Bronchial epithelial cell (primary cell): ENCODE measurements around the gene CCDC149. TPM values are rescaled to one million over a fixed set of nuclear protein-coding genes. Genes with fewer than 3 reads are reported as not detected.
A peak's percentile ranks its signal among the peaks of the same experiment; 100 is the strongest.
"Not testable (repeated sequence)": the region's sequence is repeated elsewhere in the genome, so short reads cannot be mapped to it uniquely, and the experiment has no call there.

Experiments
- DNase-seq: peaks from one replicate; pipeline ENCODE4 v3.0.0-alpha.2; 2010; ENCODE audit warnings: low read depth
- FAIRE-seq: peaks from 2 replicates; lab custom pipeline; 2011; peaks lifted over from hg19 to GRCh38; lab: Jason Lieb, UNC
- H3K27me3 ChIP-seq: 2 replicates; pipeline ENCODE4 v1.5.1; 2011; ENCODE audit warnings: low read length; ENCODE audit not compliant: control insufficient read depth, insufficient read depth
- H3K36me3 ChIP-seq: 2 replicates; pipeline ENCODE4 v1.5.1; 2011; ENCODE audit warnings: low read length; ENCODE audit not compliant: control insufficient read depth, insufficient read depth
- H3K4me3 ChIP-seq: 2 replicates; pipeline ENCODE4 v1.5.1; 2011; ENCODE audit warnings: mild to moderate bottlenecking, low read depth, low read length, control low read depth
- CTCF ChIP-seq: IDR thresholded peaks from 2 replicates; pipeline ENCODE4 v1.5.1; 2011; ENCODE audit warnings: mild to moderate bottlenecking, moderate library complexity, low read length, control low read depth, inconsistent platforms; ENCODE audit not compliant: insufficient read depth, severe bottlenecking
- total RNA-seq: library from RNA; depleted of rRNA; stranded (reverse); fragments of >200 nt; gene quantifications from 2 replicates; pipeline ENCODE4 v1.2.1, GENCODE V29; 2014

CCDC149 gene
- total RNA-seq, 1 donor from 2014 or later, result 4.2 TPM

GRCh38 chr4:24917076-24917856, 4.4 kb upstream of the CCDC149 start:
- DNase-seq (no peak), FAIRE-seq (no peak)
- no peak for TF ChIP-seq CTCF
- no peaks in the 10 kb centered on the region for H3K36me3 ChIP-seq
- H3K4me3 ChIP-seq, result no peak overlapping the region
- H3K27me3 ChIP-seq, result no peaks in the 10 kb centered on the region

- Histone ChIP-seq H3K36me3 (peaks cover 1% of the 10 kb centered on the region), H3K27me3 (no peaks in the 10 kb centered on the region), H3K4me3 (no peak overlapping the region)
- FAIRE-seq (no peak), DNase-seq (no peak)
- TF ChIP-seq CTCF, result no peak
Observed at GRCh38 chr4:24915121-24915922, 2.5 kb upstream of the CCDC149 start.

GRCh38 chr4:24914460-24914859, 1.6 kb upstream of the CCDC149 start:
- FAIRE-seq (no peak), DNase-seq (peak; percentile 25)
- no peaks in the 10 kb centered on the region for H3K27me3 ChIP-seq

GRCh38 chr4:24913119-24913485, 260 bp upstream of the CCDC149 start:
- H3K27me3 ChIP-seq, result no peaks in the 10 kb centered on the region
- peak overlapping the region; percentile 42 for H3K4me3 ChIP-seq

More at GRCh38 chr4:24914460-24914859, 1.6 kb upstream of the CCDC149 start:
- Histone ChIP-seq H3K4me3 (no peak overlapping the region), H3K36me3 (peaks cover 5% of the 10 kb centered on the region)
- TF ChIP-seq CTCF, result no peak

GRCh38 chr4:24910499-24910898, 2.3 kb downstream of the CCDC149 start:
- FAIRE-seq (no peak), DNase-seq (peak; percentile 22)
- H3K4me3 ChIP-seq, result no peak overlapping the region
- H3K36me3 ChIP-seq, result peaks cover 5% of the 10 kb centered on the region
- no peaks in the 10 kb centered on the region for H3K27me3 ChIP-seq
- TF ChIP-seq CTCF, result no peak

More at GRCh38 chr4:24913119-24913485, 260 bp upstream of the CCDC149 start:
- DNase-seq (no peak), FAIRE-seq (no peak)
- H3K36me3 ChIP-seq, result peaks cover 5% of the 10 kb centered on the region
- no peak for TF ChIP-seq CTCF

GRCh38 chr4:24909606-24910005, 3.2 kb downstream of the CCDC149 start:
- H3K36me3 ChIP-seq, H3K27me3 ChIP-seq, FAIRE-seq, DNase-seq, H3K4me3 ChIP-seq: not testable (repeated sequence)
